Measurements from ENCODE around the gene UTP11.

UTP11 gene

GRCh38 chr1:38046884-38047602 lies 34.5 kb downstream of the UTP11 start:
- DNase-seq = peak in 5 of 6 experiments; percentile 37 to 62 (median 51)

DNA sequence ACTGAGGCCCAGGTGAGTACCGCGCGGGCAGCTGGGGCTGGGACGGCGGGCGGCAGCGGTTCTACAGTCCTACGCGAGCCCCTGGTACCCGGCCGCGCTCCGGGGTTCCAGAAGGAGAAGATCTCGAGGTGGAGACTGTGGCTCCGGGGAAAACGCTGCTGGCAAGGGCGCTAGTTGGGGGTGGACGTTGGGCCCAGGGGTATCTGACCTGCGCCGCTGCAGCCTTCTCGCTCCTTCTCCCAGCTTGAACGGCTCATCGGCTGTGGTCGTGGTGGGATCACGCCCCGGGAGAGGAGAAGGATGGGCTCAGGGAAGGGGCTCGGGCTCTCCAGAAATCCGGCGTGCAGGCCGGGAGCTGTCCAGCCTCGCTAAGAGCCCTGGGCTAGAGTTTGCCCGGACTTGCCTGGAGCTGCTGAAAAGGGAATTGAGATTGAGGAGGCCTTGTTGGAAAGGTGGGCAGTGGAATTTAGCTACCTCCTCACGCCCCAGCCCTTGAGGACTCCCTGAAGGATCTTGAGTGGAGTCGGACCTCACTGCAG lies 35.1 kb downstream of the UTP11 start:
- DNase-seq = peak in 1 of 6 experiments; percentile 29

- DNase-seq = no peak
Observed at GRCh38 chr1:38050397-38051078, 38.0 kb downstream of the UTP11 start.

DNA sequence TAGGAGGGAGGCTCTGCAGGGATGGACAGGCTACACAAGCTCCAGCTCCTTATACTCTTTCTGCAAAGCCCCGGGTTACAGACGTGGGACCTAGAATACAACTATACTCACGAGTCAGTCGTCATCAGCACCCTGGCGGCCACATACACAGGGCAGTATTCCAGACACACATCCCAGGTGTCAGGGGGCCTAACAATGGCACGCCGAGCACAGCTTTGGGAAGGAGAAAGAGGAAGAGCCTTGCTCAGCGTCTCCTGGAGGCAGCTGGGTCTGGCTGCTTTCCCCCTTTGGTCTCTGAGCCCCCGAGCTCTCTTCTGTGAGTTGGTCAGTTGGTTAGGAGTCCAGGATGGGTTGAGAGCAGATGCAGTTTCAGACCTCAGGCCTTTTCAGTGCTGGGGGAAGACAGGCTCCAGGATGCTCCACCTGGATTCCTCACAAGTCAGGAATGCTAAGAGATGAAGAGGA lies 38.6 kb downstream of the UTP11 start:
- no peak for DNase-seq

- DNase-seq = no peak
Observed at GRCh38 chr1:38052750-38053415, 40.3 kb downstream of the UTP11 start.

- DNase-seq = no peak
Observed at GRCh38 chr1:38053416-38054091, 41.0 kb downstream of the UTP11 start.

- no peak for DNase-seq
Observed at GRCh38 chr1:38055398-38055797, 42.9 kb downstream of the UTP11 start.

DNA sequence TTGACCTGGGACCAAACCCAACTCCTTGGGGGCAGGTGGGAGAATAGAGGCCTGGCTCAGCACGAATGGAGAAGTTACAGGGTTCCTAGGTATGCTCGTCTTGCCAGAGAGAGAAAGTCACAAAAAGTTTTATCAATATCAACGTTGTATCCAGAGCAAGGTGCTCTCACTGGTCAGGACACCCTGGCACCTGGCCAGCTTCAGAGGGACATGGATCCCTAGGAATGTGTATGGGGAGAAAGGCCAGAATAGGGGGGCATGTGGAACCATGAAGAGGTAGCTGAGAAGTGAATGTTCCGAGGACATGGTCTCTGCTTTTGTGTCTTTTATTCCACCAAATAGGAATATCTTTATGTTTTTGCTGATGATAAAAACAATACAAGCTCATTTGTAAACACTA lies 43.4 kb downstream of the UTP11 start:
- no peak for DNase-seq

- no peak for DNase-seq
Observed at GRCh38 chr1:38059635-38060250, 47.2 kb downstream of the UTP11 start.

DNA sequence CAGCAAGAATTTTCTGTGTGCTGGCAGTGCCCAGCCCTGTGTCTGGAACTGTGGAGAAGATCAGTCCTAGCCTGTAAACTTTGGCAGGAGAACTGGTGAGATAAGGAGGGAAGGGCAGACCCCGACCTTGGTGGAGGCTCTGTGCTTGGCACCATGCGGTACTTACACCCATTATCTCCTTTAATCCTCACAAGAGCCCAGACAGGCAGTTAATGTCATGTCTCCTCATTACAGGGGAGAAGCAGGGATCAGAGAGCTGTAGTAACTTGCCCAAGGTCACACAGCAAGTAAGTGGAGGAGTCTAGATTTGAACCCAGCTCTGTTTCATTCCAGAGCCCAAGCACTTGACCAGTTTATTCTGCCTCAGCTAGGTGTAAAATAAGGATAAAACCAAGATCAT lies 48.0 kb downstream of the UTP11 start:
- no peak for DNase-seq

GRCh38 chr1:38061290-38061689 lies 48.8 kb downstream of the UTP11 start:
- no peak for DNase-seq

- no peak for DNase-seq
Observed at GRCh38 chr1:38061883-38062328, 49.4 kb downstream of the UTP11 start.

DNA sequence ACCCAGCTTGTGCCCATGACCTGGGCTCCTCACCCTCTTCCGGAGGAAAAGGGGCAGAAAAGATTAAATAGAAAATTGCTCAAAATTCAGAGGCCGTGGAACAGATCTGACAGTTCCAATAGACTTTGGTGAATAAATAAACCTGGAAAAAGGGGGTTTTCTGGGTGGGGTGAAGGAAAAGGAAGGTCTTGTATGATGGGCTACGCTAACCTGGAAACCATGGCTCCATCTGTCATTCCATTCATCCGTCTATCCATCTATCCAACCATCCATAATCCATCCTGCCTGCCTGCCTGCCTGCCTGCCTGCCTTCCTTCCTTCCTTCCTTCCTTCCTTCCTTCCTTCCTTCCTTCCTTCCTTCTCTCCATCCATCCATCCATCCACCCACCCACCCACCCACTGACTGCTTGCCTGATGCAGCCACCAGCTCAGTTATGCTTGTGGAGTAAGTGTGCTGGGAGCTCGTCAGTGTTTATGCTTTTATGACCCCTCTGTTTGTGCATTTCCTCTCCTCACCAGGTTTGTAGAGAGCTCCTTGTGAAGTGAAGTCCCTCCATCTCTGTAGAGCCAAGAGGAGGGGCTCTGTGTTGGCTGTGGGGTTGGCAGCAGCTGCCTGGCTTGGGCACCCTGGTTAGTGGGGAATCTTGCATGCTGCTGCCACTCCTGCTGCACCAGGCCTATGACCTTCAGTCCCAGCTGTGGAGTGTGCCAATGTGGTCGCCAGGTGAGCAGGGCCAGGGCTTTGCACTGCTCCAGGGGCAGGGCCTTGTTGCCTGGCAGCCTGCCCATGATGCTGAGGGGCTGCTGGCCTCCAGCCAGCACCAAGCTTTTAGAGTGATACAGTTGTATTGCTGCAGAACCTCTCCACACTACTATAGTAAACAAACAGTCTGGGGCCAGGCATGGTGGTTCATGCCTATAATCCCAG lies 50.1 kb downstream of the UTP11 start:
- DNase-seq = no peak

DNA sequence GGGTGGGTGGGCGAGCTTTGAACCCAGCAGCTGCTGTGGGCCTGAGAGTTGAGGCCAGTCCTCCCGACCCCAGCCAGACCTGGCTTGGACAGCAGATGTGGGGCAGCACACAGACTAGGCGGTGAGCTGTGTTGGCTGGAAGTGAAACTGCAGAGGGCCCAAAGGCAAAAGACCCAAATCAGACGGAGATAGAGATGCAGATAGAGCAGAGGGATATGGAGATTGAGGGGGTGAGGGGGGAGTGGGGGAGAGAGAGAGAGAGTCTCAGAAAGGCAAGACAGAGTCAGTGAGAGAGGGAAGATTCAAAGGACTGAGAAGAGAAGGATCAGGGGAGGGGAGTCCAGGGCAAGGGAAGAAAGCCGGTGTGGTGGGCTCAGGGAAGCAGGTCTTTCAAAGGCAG lies 51.1 kb downstream of the UTP11 start:
- DNase-seq = no peak

GRCh38 chr1:38064197-38064903 lies 51.8 kb downstream of the UTP11 start:
- DNase-seq = no peak

- no peak for DNase-seq
Observed at GRCh38 chr1:38068220-38068979, 55.9 kb downstream of the UTP11 start.

GRCh38 chr1:38068980-38069340 lies 56.4 kb downstream of the UTP11 start:
- no peak for DNase-seq

DNA sequence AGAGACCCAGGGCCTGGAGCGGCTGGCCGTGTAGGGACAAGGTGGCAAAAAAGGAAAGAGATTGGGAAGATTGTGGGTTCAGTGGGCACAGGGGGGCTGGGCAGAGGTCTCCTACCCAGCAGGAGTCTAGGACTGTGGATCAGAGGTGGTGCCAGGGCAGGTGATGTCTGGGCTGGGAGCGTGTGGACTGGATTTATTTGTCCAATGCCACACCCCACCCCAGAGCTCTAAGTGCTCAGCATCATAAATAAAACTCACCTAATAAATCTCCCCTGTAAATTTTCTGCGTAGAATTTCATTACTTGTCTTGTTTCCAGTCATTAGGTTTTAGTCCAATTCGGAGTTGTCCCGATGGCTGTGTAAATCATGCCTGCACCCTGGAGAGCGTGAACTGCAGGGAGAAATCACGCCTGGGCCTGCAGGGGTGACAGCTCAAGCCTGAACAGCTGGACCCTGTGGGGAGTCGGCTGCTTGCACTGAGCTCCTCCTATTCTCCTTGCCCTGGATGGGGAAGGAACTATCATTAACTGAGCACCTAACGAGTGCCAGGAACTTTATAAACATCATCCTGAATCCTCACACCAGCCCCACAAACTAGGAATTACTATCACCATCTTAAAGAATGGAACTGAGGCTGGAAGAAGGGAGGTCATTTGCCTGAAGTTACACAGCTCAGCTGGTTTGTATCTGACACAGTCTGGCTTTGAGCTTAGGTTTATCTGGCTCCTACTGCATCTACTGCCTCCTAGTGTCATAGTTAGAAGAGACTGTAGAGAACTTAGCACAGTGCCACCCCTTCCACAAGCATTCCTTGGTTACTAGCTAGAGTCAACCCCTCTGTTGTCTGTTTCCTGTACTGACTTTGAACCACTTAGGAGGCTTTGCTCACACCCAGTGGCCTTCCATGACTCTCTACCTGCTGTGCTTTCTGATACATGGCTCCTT lies 59.0 kb downstream of the UTP11 start:
- DNase-seq = no peak

GRCh38 chr1:38072858-38073257 lies 60.3 kb downstream of the UTP11 start:
- no peak for DNase-seq

Data from stimulated activated naive CD4-positive, alpha-beta T cell (primary cell).